H9 (cell line): ENCODE data around the gene HK3. TPM values are rescaled to one million over a fixed set of nuclear protein-coding genes. Genes with fewer than 3 reads are reported as not detected.
"Not testable (repeated sequence)": the region's sequence is repeated elsewhere in the genome, so short reads cannot be mapped to it uniquely, and the experiment has no call there.

Experiments used
- DNase-seq: peaks from one replicate; pipeline ENCODE4 v3.0.0-alpha.2; 2017
- H2AFZ ChIP-seq: one replicate; pipeline ENCODE4 v1.6.1; 2013; ENCODE audit warnings: mild to moderate bottlenecking, low read length, control low read depth, moderate library complexity
- H2AK5ac ChIP-seq: 2 replicates; pipeline ENCODE4 v1.6.1; 2013; ENCODE audit warnings: low read length, control low read depth, mixed read lengths; ENCODE audit not compliant: insufficient read length
- H2BK120ac ChIP-seq: one replicate; pipeline ENCODE4 v1.6.1; 2013; ENCODE audit warnings: low read depth, mild to moderate bottlenecking, low read length, control low read depth, inconsistent platforms; ENCODE audit not compliant: poor library complexity, severe bottlenecking
- H2BK12ac ChIP-seq: 2 replicates; pipeline ENCODE4 v1.6.1; 2013; ENCODE audit warnings: low read length, control low read depth, mixed read lengths, low read depth; ENCODE audit not compliant: insufficient read length
- H2BK15ac ChIP-seq: 2 replicates; pipeline ENCODE4 v1.6.1; 2013; ENCODE audit warnings: low read depth, low read length, control low read depth
- H2BK20ac ChIP-seq: one replicate; pipeline ENCODE4 v1.6.1; 2013; ENCODE audit warnings: low read depth, mild to moderate bottlenecking, low read length, control low read depth, inconsistent platforms; ENCODE audit not compliant: poor library complexity, severe bottlenecking
- H2BK5ac ChIP-seq: 2 replicates; pipeline ENCODE4 v1.6.1; 2013; ENCODE audit warnings: low read length, control low read depth, mixed read lengths; ENCODE audit not compliant: insufficient read length
- H3K14ac ChIP-seq: 2 replicates; pipeline ENCODE4 v1.6.1; 2013; ENCODE audit warnings: low read length, control low read depth; ENCODE audit not compliant: insufficient read depth
- H3K18ac ChIP-seq: 2 replicates; pipeline ENCODE4 v1.6.1; 2013; ENCODE audit warnings: low read depth, mild to moderate bottlenecking, mixed read lengths, low read length, control low read depth; ENCODE audit not compliant: insufficient read length
- H3K23ac ChIP-seq: 2 replicates; pipeline ENCODE4 v1.6.1; 2013; ENCODE audit warnings: low read length, control low read depth, mixed read lengths, low read depth; ENCODE audit not compliant: insufficient read length
- H3K23me2 ChIP-seq: 2 replicates; pipeline ENCODE4 v1.6.1; 2013; ENCODE audit warnings: low read depth, mild to moderate bottlenecking, mixed read lengths, low read length, control low read depth; ENCODE audit not compliant: insufficient read length, poor library complexity, severe bottlenecking
- H3K27ac ChIP-seq: 2 replicates; pipeline ENCODE4 v1.5.1; 2013; ENCODE audit warnings: low read length, control low read depth, mixed read lengths, low read depth; ENCODE audit not compliant: insufficient read length
- H3K27me3 ChIP-seq: 2 replicates; pipeline ENCODE4 v1.6.1; 2013; ENCODE audit warnings: low read length, control low read depth, inconsistent platforms; ENCODE audit not compliant: insufficient read depth
- H3K4ac ChIP-seq: 2 replicates; pipeline ENCODE4 v1.6.1; 2013; ENCODE audit warnings: low read depth, mild to moderate bottlenecking, control low read depth, inconsistent platforms, low read length, moderate library complexity
- H3K4me1 ChIP-seq: 2 replicates; pipeline ENCODE4 v1.6.1; 2013; ENCODE audit warnings: low read length, control low read depth, inconsistent platforms; ENCODE audit not compliant: insufficient read depth
- H3K4me2 ChIP-seq: 2 replicates; pipeline ENCODE4 v1.6.1; 2013; ENCODE audit warnings: low read length, control low read depth, mixed read lengths; ENCODE audit not compliant: insufficient read length, insufficient read depth
- H3K56ac ChIP-seq: 2 replicates; pipeline ENCODE4 v1.6.1; 2013; ENCODE audit warnings: low read depth, mild to moderate bottlenecking, mixed read lengths, low read length, control low read depth; ENCODE audit not compliant: insufficient read length
- H3K79me1 ChIP-seq: 2 replicates; pipeline ENCODE4 v1.6.1; 2013; ENCODE audit warnings: low read depth, mild to moderate bottlenecking, moderate library complexity, low read length, control low read depth, inconsistent platforms; ENCODE audit not compliant: insufficient read depth, poor library complexity, severe bottlenecking
- H3K79me2 ChIP-seq: 2 replicates; pipeline ENCODE4 v1.6.1; 2013; ENCODE audit warnings: low read length, control low read depth, inconsistent platforms; ENCODE audit not compliant: insufficient read depth
- H3K9ac ChIP-seq: 2 replicates; pipeline ENCODE4 v1.6.1; 2013; ENCODE audit warnings: low read length, control low read depth, mixed read lengths; ENCODE audit not compliant: insufficient read length; ENCODE audit errors: extremely low read depth
- H3K9me3 ChIP-seq: one replicate; pipeline ENCODE4 v1.6.1; 2013; ENCODE audit warnings: low read depth, low read length, inconsistent platforms; ENCODE audit not compliant: control insufficient read depth
- H3T11ph ChIP-seq: one replicate; pipeline ENCODE4 v1.6.1; 2013; ENCODE audit warnings: mild to moderate bottlenecking, low read length, control low read depth, inconsistent platforms
- H4K20me1 ChIP-seq: one replicate; pipeline ENCODE4 v1.6.1; 2013; ENCODE audit not compliant: control insufficient read depth, insufficient read length, insufficient read depth
- H4K5ac ChIP-seq: 2 replicates; pipeline ENCODE4 v1.6.1; 2013; ENCODE audit warnings: low read depth, mild to moderate bottlenecking, mixed read lengths, low read length, control low read depth; ENCODE audit not compliant: insufficient read length
- H4K8ac ChIP-seq: replicated peaks from 2 replicates; pipeline ENCODE4 v1.6.1; 2013; ENCODE audit warnings: low read length, control low read depth, mixed read lengths, low read depth; ENCODE audit not compliant: insufficient read length
- H4K91ac ChIP-seq: 2 replicates; pipeline ENCODE4 v1.6.1; 2013; ENCODE audit warnings: low read depth, mild to moderate bottlenecking, moderate library complexity, mixed read lengths, low read length, control low read depth; ENCODE audit not compliant: insufficient read length
- H3K27ac Mint-ChIP-seq, 3 experiments: 2 replicates in 2 of 3; 3 replicates in 1 of 3; pipeline ENCODE4 v1.8.0; 2020 to 2021; ENCODE audit warnings: mixed read lengths in 3 of 3, mild to moderate bottlenecking in 1 of 3, moderate library complexity in 1 of 3
- H3K27me3 Mint-ChIP-seq: 2 replicates; pipeline ENCODE4 v1.8.0; 2021; ENCODE audit warnings: low read depth, mild to moderate bottlenecking, moderate library complexity, mixed read lengths
- H3K36me3 Mint-ChIP-seq, 3 experiments: 2 replicates in 2 of 3; 3 replicates in 1 of 3; pipeline ENCODE4 v1.8.0; 2020 to 2021; ENCODE audit warnings: low read depth in 3 of 3, mixed read lengths in 3 of 3; ENCODE audit not compliant: insufficient read depth in 1 of 3
- H3K4me1 Mint-ChIP-seq, 2 experiments: 2 replicates each; pipeline ENCODE4 v1.8.0; 2020; ENCODE audit warnings: mixed read lengths in 2 of 2
- H3K4me3 Mint-ChIP-seq, 2 experiments: 2 replicates in 1 of 2; 3 replicates in 1 of 2; pipeline ENCODE4 v1.8.0; 2020 to 2021; ENCODE audit warnings: mild to moderate bottlenecking in 2 of 2, mixed read lengths in 2 of 2, moderate library complexity in 1 of 2
- H3K9me3 Mint-ChIP-seq, 2 experiments: 2 replicates in 1 of 2; 3 replicates in 1 of 2; pipeline ENCODE4 v1.8.0; 2020; ENCODE audit warnings: mild to moderate bottlenecking in 2 of 2, mixed read lengths in 2 of 2, moderate library complexity in 1 of 2
- WGBS: extraction: QIAGEN DNeasy Blood & Tissue Kit; methylation state at CpG from one replicate; pipeline ENCODE4 v1.1.7; 2013; ENCODE audit warnings: missing lambda C conversion rate, low lambda C conversion rate, mixed read lengths; ENCODE audit not compliant: insufficient read length; ENCODE audit errors: extremely low coverage; 5-methylcytosine and 5-hydroxymethylcytosine counted together
- total RNA-seq: library from RNA; stranded (reverse); gene quantifications from 2 replicates; pipeline ENCODE4 v1.2.1, GENCODE V29; 2021

HK3 gene
- total RNA-seq, 1 experiment from 2014 or later, result not detected

GRCh38 chr5:176872586-176872985 lies 26.6 kb downstream of the HK3 start:
- H2BK120ac ChIP-seq, H3K23ac ChIP-seq, H3K9me3 Mint-ChIP-seq, H2BK5ac ChIP-seq, H2BK20ac ChIP-seq, H3K27ac Mint-ChIP-seq, H3K4ac ChIP-seq, H3K23me2 ChIP-seq, H3K4me3 Mint-ChIP-seq, H3K27me3 Mint-ChIP-seq, H4K20me1 ChIP-seq, H3K56ac ChIP-seq, H3K27me3 ChIP-seq, H2AFZ ChIP-seq, H3K36me3 Mint-ChIP-seq, H3K4me1 ChIP-seq, H2AK5ac ChIP-seq, H4K91ac ChIP-seq, H2BK12ac ChIP-seq, H3K27ac ChIP-seq, H4K8ac ChIP-seq, H3K18ac ChIP-seq, H2BK15ac ChIP-seq, H3T11ph ChIP-seq, DNase-seq, H3K4me1 Mint-ChIP-seq, H3K14ac ChIP-seq, H3K9me3 ChIP-seq, H4K5ac ChIP-seq, H3K79me2 ChIP-seq, H3K4me2 ChIP-seq, H3K79me1 ChIP-seq, H3K9ac ChIP-seq: not testable (repeated sequence)
- WGBS, result no CpG with 5 or more reads among the region's 2 CpGs

GRCh38 chr5:176870644-176871043 lies 28.5 kb downstream of the HK3 start:
- WGBS, result no CpG with 5 or more reads among the region's 10 CpGs
- H3K9me3 Mint-ChIP-seq, H4K8ac ChIP-seq, H3K79me2 ChIP-seq, H2AFZ ChIP-seq, H3K18ac ChIP-seq, H3K27ac Mint-ChIP-seq, H2BK12ac ChIP-seq, H3K4me3 Mint-ChIP-seq, H4K5ac ChIP-seq, H2AK5ac ChIP-seq, H2BK120ac ChIP-seq, H3K23ac ChIP-seq, H3K4me1 ChIP-seq, H2BK5ac ChIP-seq, DNase-seq, H4K91ac ChIP-seq, H3K4me2 ChIP-seq, H3K56ac ChIP-seq, H3K14ac ChIP-seq, H3T11ph ChIP-seq, H2BK15ac ChIP-seq, H3K4ac ChIP-seq, H3K23me2 ChIP-seq, H3K27me3 ChIP-seq, H3K79me1 ChIP-seq, H3K27me3 Mint-ChIP-seq, H3K27ac ChIP-seq, H4K20me1 ChIP-seq, H3K36me3 Mint-ChIP-seq, H3K9ac ChIP-seq, H3K9me3 ChIP-seq, H2BK20ac ChIP-seq: not testable (repeated sequence)
- H3K4me1 Mint-ChIP-seq, result peaks cover 19 to 23% of the 10 kb centered on the region in 2 experiments
